Body of pancreas (tissue), 4 donors: ENCODE data around the gene CCDC12.

Source experiments
- POLR2A ChIP-seq, 3 donors: fragments of 450-650 bp; IDR thresholded peaks; one replicate each; pipeline ENCODE4 v1.6.1; 2016; ENCODE audit warnings: antibody characterized with exemption in 3 of 3, mild to moderate bottlenecking in 2 of 3
- TF ChIP-seq, protein P1 (sequence below), 7 experiments: fragments of 450-650 bp in 4 of 7; fragments of 200-600 bp in 3 of 7; sonication (generic) in 3 of 7; IDR thresholded peaks; one replicate each; pipeline ENCODE4 v1.5.1; 2016 to 2019; ENCODE audit warnings: antibody characterized with exemption in 7 of 7

DNA sequence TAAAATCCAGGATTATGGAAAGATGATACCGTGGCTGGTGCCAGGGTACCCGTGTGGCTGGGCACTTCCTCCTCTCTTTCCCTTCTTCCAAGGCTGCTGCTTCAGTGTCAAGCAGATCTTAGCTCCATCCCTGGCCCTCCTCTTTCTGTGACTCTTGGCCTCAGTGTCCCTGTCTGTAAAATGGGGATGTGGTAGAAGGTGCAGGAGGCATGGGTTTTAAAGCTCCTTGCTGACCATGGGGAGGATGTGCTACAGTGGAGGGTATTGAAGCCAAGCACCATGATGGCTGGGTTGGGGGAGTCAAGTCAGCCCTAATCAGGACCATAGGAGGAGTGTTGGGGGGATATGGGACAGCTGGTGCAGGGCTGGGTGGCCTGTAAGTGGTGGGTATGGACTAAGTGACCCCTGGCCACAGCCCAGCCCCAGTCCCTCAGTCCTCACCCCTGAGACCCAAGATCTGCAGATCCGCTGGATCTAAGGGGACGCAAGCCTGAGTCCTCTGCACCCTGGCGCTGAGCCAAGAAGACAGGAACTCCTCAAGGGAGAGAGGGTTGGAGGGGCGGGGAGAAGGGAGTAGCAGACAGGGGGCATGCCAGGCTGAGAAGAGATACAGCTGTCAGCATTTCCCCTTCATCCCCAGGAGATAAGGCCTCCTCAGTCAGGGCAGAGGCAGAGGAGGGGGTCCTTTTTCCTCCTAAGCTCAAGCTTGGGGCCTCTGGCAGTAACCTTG, 87.0 kb downstream of the CCDC12 start:
- TF ChIP-seq, protein P1, sequence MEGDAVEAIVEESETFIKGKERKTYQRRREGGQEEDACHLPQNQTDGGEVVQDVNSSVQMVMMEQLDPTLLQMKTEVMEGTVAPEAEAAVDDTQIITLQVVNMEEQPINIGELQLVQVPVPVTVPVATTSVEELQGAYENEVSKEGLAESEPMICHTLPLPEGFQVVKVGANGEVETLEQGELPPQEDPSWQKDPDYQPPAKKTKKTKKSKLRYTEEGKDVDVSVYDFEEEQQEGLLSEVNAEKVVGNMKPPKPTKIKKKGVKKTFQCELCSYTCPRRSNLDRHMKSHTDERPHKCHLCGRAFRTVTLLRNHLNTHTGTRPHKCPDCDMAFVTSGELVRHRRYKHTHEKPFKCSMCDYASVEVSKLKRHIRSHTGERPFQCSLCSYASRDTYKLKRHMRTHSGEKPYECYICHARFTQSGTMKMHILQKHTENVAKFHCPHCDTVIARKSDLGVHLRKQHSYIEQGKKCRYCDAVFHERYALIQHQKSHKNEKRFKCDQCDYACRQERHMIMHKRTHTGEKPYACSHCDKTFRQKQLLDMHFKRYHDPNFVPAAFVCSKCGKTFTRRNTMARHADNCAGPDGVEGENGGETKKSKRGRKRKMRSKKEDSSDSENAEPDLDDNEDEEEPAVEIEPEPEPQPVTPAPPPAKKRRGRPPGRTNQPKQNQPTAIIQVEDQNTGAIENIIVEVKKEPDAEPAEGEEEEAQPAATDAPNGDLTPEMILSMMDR (IDR thresholded peaks at IDR 0.05): no peak
- TF ChIP-seq POLR2A (IDR thresholded peaks at IDR 0.05): no peak
